ENCODE data around the gene TSSK2. TPM values are rescaled to one million over a fixed set of nuclear protein-coding genes. Genes with fewer than 3 reads are reported as not detected.

Gene TSSK2
- total and polyA plus RNA-seq, 4 donors: 0.08 to 0.25 (median 0.08) TPM; not detected in 1

GRCh38 chr22:19149047-19149883, 18.2 kb downstream of the TSSK2 start:
- Histone ChIP-seq H3K4me1 (ENCODE audit: control insufficient read depth in 5 of 5, insufficient read depth in 5 of 5, low read length in 5 of 5) (peaks cover 0 to 8% (median 0%) of the 10 kb centered on the region in 5 donors), H3K36me3 (ENCODE audit: control insufficient read depth in 4 of 4, insufficient read depth in 4 of 4, low read length in 4 of 4) (no peaks in the 10 kb centered on the region), H3K27ac (ENCODE audit: low read depth in 1 of 2, low read length in 1 of 2) (no peak overlapping the region), H3K9me3 (ENCODE audit: control insufficient read depth in 4 of 4, insufficient read depth in 3 of 4, low read length in 3 of 4) (peaks cover 0 to 6% (median 0%) of the 10 kb centered on the region in 4 donors), H3K9ac (ENCODE audit: insufficient read depth in 1 of 2, low read length in 2 of 2) (no peak overlapping the region), H3K27me3 (ENCODE audit: control insufficient read depth in 3 of 3, insufficient read depth in 3 of 3, low read length in 2 of 3) (peaks cover 22 to 57% (median 40%) of the 10 kb centered on the region in 3 donors), H3K4me3 (peak overlapping the region; percentile 20)
- DNase-seq (no peak), ATAC-seq (ENCODE audit: insufficient read depth, low FRiP score) (no peak)
- TF ChIP-seq, protein P1, sequence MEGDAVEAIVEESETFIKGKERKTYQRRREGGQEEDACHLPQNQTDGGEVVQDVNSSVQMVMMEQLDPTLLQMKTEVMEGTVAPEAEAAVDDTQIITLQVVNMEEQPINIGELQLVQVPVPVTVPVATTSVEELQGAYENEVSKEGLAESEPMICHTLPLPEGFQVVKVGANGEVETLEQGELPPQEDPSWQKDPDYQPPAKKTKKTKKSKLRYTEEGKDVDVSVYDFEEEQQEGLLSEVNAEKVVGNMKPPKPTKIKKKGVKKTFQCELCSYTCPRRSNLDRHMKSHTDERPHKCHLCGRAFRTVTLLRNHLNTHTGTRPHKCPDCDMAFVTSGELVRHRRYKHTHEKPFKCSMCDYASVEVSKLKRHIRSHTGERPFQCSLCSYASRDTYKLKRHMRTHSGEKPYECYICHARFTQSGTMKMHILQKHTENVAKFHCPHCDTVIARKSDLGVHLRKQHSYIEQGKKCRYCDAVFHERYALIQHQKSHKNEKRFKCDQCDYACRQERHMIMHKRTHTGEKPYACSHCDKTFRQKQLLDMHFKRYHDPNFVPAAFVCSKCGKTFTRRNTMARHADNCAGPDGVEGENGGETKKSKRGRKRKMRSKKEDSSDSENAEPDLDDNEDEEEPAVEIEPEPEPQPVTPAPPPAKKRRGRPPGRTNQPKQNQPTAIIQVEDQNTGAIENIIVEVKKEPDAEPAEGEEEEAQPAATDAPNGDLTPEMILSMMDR (IDR thresholded peaks at IDR 0.05; ENCODE audit: control extremely low read depth, extremely low read depth): no peak
- WGBS, 2 donors: 2 to 3% methylated on average over 85 to 92 of the region's 92 CpGs

- no peaks in the 10 kb centered on the region for H3K36me3 ChIP-seq (ENCODE audit: control insufficient read depth in 4 of 4, insufficient read depth in 4 of 4, low read length in 4 of 4)
- peaks cover 0 to 8% (median 0%) of the 10 kb centered on the region in 4 donors for H3K9me3 ChIP-seq (ENCODE audit: control insufficient read depth in 4 of 4, insufficient read depth in 3 of 4, low read length in 3 of 4)
- no peak within 1 kb of the TSS for H3K9ac ChIP-seq (ENCODE audit: insufficient read depth in 1 of 2, low read length in 2 of 2)
- peaks cover 22 to 57% (median 40%) of the 10 kb centered on the region in 3 donors for H3K27me3 ChIP-seq (ENCODE audit: control insufficient read depth in 3 of 3, insufficient read depth in 3 of 3, low read length in 2 of 3)
- WGBS, 2 donors: 0 to 3% methylated on average over 1 to 59 of the region's 59 CpGs
- ATAC-seq (ENCODE audit: insufficient read depth, low FRiP score) (no peak), DNase-seq (no peak)
- H3K4me3 ChIP-seq: peak within 1 kb of the TSS; percentile 20
- TF ChIP-seq, protein P1 (IDR thresholded peaks at IDR 0.05; ENCODE audit: control extremely low read depth, extremely low read depth): no peak
- no peak within 1 kb of the TSS for H3K27ac ChIP-seq (ENCODE audit: low read depth in 1 of 2, low read length in 1 of 2)
- peaks cover 0 to 8% (median 0%) of the 10 kb centered on the region in 5 donors for H3K4me1 ChIP-seq (ENCODE audit: control insufficient read depth in 5 of 5, insufficient read depth in 5 of 5, low read length in 5 of 5)
These were observed 18.9 kb downstream of the TSSK2 start, which contains the start of gene GSC2 for GRCh38 chr22:19149991-19150390. Gene GSC2, minus strand, starts transcription at chr22:19150292. Its CDS starts 9 bp downstream, at chr22:19150283.

DNA sequence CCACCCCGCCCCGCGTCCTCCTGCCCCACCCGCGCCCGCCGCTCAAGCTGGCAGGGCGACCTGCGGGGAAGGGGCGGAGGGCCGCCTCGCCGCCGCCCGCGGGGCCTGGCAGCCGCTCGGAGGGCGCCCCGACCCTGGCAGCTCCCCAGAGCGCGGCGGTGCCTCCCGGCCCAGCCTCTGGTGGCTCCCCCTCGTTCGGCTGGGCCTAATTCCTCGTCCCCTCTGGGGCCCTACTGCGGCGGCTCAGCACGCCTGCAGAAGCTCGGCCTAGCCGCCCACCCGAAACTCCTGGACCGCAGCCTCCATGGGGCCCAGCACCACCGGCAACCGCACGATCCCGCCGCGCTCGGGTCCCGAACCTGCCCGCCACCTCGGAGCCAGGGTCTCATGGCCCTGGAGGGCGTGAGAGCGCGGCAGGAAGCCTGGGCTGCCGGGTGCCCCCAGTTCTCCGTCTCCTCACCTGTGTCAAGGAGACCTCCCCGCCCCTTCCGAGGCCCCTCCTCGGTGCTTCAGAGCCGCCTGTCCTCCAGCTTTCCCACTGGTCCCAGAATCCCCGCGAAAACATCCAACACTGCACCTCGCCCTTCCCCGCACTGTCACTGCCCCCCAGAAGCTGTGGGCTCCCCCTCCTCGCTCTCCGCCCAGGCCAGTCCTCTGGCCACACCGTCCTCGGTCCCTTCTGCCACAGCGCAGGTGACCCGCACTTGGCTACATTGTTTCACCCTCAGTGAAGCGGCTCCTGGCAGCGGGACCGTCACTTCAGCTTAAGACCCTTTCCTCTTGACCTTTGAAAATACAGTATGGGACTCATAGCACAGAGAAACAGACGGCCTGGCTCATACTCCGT, 19.6 kb downstream of the TSSK2 start:
- H3K9ac ChIP-seq (ENCODE audit: insufficient read depth in 1 of 2, low read length in 2 of 2): no peak overlapping the region
- H3K27ac ChIP-seq (ENCODE audit: low read depth in 1 of 2, low read length in 1 of 2): no peak overlapping the region
- H3K27me3 ChIP-seq (ENCODE audit: control insufficient read depth in 3 of 3, insufficient read depth in 3 of 3, low read length in 2 of 3): peaks cover 22 to 60% (median 40%) of the 10 kb centered on the region in 3 donors
- H3K4me1 ChIP-seq (ENCODE audit: control insufficient read depth in 5 of 5, insufficient read depth in 5 of 5, low read length in 5 of 5): peaks cover 0 to 8% (median 0%) of the 10 kb centered on the region in 5 donors
- ATAC-seq (ENCODE audit: insufficient read depth, low FRiP score) (no peak), DNase-seq (peak in 1 of 3 donors; percentile 8)
- H3K4me3 ChIP-seq: no peak overlapping the region
- WGBS, 2 donors: 9 to 14% methylated on average over 36 to 68 of the region's 68 CpGs
- TF ChIP-seq, protein P1 (IDR thresholded peaks at IDR 0.05; ENCODE audit: control extremely low read depth, extremely low read depth): no peak
- H3K36me3 ChIP-seq (ENCODE audit: control insufficient read depth in 4 of 4, insufficient read depth in 4 of 4, low read length in 4 of 4): no peaks in the 10 kb centered on the region
- H3K9me3 ChIP-seq (ENCODE audit: control insufficient read depth in 4 of 4, insufficient read depth in 3 of 4, low read length in 3 of 4): peaks cover 0 to 8% (median 0%) of the 10 kb centered on the region in 4 donors

All from lung (tissue), 12 donors.